Measurements from ENCODE around the gene CDH16. TPM values are rescaled to one million over a fixed set of nuclear protein-coding genes. Genes with fewer than 3 reads are reported as not detected.
"Not testable (repeated sequence)": the region's sequence is repeated elsewhere in the genome, so short reads cannot be mapped to it uniquely, and the experiment has no call there.

CDH16 gene
- total RNA-seq, 1 donor from 2014 or later: 8.7 TPM

DNA sequence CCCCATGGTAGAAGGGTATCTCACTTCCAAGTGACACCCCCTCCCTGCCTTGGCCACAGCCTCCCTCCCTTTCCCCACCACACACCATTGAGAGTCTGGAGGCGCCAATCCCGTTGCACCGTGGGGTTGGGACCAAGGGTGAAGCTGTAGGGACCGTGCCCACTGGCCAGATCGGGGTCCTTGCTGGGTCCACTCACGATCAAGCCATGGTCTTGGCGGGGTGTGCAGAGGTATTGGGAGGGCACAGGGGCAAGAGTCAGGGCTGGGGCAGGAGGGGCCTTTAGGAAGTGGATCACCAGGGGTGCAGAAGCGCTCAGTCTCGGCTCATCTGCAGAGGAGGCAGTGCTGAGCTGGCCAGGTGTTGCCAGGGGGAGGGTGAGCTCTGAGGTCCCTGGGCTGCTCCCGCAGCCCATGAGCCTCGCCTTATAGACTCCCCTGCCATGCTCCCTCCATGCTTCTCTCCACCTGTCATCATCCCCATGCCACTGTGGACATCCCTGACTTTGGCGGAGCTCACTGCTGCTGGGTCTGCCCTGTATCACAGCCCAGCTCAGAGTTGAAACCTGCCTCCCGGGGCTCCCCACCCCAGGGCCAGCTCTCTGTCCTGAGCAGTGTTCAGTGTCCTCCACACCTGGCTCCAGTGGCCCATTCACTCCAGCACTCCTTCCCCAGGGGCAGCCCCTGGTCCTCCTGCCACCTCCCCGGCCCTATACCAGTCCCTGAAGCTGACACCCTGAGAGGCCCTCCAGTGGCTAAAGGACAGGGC, 8.3 kb downstream of the CDH16 start:
- no peak for DNase-seq (ENCODE audit: low spot score)

DNA sequence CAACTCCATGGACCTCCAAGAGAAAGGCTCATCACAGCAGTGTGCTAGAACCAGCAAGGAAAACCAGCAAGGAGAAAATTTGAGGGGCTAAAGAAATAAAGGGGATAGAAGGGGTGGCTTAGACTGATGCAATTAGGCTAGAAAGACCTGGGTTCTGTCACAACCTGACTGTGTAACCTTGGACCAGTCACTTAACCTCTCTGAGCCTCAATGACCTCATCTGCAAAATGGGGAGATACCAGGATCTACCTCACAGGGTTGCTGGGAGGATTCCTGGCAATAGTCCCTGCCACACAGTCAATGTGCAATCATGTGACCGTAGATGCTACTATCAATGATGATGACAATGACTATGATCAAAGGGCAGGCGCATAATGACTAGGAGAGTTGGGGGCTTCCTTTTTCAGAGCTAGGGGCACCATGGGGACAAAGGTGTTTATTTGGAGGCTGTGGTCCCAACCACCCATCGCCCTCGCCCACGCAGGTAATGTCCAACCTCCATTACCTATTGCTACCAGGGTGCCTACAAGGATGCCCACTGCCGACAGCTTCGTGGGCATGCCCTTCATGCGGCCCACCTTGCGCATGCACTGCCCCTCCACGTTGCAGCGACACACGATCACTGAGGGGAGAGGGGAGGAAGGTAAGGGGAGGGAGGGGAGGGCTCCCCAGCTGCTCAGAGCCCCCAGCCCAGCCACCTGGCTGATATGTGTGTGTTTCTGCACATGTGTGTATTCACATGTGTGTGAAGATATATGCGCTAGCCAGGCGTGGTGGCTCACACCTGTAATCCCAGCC, 9.7 kb downstream of the CDH16 start:
- DNase-seq (ENCODE audit: low spot score): no peak

GRCh38 chr16:66908116-66908515, 10.6 kb downstream of the CDH16 start:
- DNase-seq (ENCODE audit: low spot score): no peak

DNA sequence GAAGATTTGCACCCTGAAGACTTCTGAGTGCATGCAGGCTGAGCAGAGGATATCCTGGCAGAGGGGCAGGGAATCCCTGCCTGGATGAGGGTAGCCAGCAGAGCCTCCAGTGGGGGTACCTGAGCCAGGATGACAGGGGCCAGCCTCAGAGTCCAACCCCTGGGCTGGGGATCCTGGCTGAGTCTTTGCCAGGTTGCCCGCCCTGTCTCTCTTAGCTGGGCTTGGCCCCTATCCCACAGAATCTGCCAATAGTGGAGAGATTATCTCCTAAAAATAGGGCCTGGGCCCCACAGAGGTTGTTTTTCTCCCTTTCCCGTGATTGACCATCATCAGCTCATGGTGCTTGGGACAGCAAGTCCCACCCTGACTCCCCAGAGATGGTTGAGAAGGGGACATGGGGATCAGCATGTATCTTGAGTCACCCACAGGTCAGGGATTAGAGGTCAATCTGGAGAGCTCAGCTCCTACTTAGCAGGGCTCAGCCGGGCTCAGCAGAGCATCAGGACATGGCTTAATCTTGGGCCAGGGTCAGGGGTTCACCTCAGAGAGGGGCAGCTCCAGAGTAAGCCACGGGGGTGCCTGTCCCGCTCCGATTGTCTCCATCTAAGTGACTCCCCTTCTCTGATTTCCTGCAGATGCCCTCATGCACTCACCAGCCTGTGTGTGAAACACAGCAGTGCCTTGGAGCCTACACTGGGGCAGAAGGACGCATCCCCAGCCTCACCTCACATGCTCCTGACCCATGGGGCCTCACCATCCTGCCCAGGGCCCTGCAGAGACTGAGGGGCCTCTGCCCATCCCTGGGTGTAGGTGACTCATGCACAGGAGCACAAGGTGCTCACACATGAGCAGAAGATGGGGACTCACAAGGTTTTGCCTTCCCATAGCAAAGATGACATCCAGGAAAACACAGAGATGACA, 11.5 kb downstream of the CDH16 start:
- DNase-seq (ENCODE audit: low spot score): no peak

- peak; percentile 85 for DNase-seq (ENCODE audit: low spot score)
These were observed 12.8 kb downstream of the CDH16 start for GRCh38 chr16:66905633-66906539.

DNA sequence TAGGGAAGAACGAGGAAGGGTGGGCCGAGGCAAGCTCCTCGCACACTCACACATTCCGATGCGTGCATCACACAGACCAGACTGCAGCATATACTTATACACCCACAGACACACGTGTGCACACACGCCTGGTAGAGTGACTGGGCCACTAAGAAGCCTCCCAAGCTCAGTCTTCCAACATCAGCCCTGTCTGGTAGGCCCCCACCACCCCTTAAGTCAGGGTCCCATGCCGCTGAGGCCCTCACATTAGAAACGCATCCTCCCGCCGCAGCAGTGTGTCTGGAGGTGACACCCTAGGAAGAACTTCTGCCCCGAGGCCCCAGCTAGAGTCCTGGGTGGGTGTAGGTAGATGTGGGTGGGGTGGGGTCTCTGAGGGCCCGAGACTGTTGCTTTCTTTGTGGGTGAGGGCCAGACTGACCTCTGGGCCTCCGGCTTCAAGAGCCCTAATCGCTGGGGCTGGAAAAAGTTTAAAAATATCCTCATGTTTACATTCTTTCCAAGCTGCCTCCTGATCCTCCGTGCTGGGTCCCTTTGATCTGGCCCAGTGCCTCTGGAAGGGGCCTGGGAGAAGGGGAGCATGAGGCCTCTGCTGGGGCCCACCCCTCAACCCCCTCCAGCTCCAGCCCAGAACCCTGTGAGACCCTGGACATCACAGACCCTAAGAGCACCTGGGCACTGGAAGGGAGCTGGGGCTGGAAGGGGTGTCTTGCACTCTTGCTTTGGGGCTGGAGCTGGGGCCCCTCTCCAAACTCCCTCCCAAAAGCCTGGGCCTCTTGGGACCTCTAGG, 13.6 kb downstream of the CDH16 start:
- no peak for DNase-seq (ENCODE audit: low spot score)

DNA sequence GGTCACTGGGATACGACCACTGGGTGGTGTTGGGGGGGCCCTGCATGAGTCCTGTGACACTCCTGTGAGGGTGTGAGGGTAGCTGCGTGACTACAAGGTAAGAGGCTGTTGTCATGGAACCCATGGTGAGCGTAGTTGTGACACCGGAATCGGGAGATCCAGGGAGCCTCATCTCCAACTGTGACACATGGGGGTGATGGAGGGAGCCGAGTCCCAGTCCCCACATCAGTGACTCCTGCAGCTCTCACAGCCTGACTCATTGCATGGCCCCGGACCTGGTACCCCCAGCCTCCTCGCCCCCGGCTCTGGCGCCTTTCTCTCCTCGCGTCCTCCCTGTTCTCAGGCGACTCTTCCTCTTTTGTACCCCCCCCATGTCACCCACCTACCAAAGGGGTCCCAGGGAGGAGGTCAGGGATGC, 14.2 kb downstream of the CDH16 start:
- DNase-seq (ENCODE audit: low spot score): no peak

DNA sequence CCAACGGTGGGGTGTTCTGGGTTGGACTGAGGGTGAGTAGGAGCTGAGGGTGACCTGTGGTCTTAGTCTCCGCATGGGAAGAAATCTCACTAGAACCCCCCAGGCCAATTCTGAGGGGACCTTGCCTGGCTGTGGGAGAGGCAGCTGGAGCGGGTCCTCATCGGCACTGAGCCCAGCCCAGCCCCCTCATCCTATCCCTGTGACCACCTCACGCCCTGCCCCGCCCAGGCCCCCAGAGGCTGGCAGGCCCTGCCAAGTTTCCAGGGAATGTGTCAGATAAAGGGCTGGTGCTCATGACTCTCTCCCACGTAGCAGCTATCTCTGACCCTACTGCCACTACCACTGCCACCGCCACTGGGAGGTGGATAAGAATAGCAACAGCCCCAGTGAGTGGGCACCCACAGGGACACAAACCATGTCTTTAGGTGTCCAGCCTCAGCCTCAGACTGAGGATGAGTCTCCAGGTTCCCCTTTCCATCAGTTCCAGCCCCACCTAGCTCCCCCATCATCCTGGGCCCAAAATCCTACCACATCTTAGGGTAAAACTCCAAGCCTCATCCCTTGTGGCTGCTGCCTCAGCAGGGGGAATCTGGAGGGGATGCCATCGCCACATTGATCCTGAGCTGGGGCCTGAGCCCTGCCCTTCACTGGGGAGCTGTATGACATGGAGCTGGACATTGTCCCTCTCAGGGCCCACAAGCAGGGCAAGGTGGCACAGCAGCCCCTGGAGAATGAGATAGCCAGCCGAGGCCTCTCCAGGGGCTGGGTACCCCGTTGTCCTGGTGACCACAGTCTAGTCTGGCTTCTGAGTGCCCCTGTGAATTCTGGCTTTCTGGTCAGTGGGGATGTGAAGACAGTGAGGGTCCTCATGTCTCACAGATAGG, 14.9 kb downstream of the CDH16 start:
- DNase-seq (ENCODE audit: low spot score): no peak

GRCh38 chr16:66902648-66903543, 15.8 kb downstream of the CDH16 start:
- no peak for DNase-seq (ENCODE audit: low spot score)

GRCh38 chr16:66901626-66902025, 17.1 kb downstream of the CDH16 start:
- no peak for DNase-seq (ENCODE audit: low spot score)

DNA sequence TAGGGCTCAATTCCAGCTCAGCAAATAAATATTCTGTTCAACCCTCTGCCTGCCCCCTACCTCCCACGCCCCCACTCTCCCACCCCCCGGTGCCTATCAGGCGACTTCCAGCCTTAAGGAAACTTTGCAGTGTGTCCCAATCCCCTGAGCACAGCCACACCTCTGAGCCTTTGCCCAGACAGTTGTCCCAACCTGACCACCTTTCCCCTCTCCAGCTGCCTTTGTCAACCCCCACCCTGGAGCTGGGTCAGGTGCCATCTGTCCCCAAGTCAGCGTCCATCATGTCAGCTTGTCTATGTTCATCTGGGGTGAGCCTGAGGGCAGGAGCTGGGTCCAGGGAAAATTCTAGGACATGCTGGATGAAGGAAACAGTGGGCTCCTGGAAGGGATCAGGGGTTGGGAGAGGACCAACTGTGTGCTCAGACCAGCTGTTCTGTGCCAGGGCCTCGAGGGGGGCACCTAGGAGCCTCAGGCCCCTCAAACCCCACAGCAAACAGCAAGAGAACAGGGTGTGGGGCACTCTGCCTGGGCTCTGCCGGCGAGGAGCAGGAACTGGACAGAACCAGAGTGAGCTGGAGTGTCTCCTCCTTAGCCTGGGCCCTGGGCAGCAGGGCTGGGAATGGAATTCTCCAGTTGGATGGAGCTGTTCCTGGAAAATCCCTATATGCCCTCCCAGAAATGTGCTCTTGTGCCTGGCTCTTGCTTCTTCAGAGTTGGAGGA, 17.8 kb downstream of the CDH16 start:
- DNase-seq (ENCODE audit: low spot score): peak; percentile 69

DNA sequence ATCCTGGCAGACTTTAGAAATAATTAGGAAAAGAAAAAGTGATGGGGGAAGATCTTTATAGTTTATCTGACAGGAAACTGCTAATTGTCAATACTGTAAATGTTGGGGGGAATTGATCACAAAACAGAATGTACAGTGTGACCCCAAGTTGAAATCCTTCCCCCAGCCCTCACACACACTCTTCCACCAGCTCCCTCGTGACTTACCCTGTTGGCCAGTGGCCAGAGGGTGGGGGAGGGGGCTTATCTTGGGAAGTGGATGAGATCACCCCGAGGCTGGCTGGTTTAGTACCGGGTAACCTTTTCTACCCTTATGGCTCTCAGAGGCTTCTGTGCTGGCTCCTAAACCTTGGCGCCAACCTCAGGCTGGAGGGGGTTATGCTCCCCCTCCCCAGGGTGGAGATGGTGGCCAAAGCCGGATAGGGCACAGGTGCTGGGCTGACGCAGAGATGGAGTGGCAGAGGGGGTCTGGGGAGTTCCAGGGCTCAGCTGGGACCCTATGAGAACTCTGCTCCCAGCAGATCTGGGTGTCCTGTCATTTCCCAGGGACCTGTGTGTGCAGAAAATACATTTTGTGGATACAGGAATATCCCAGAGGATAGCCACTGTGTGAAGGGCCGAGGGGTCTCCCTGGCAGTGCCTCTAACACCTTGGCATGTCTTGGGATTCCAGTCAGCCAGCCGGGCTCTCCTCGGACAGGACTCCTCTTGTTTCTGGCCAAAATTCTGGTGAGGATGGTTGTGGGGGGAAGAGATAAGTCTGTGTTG, 18.6 kb downstream of the CDH16 start:
- peak; percentile 89 for DNase-seq (ENCODE audit: low spot score)

DNA sequence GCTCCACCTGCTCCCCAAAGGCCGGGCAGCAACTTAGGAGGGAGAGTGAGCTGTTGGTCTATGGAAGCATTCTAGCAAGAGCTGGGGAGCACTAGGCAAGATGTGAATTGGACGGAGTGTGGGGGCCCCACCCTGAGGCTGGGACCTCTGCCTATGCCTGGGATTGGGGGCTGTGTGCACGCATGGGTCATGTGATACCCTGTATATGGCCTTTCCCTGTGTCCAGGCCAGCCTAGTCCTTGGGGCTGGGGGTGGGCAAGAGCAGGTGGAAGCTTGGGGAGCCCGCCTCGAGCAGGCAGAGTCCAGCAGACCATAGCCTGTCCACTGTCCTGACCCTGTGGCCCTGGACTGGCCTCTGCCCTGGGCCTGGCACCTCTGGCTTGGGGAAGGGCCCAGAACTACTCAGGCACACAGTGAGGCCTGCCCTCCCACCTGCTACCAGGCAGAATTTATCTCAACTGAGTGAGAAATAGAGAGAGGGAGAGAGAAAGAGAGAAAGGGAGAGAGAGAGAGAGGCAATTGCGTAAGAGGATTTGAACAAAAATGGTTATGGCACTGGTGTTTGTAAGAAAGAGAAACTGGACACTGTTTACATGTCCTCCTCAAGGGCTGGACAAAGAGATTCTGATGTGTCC, 19.3 kb downstream of the CDH16 start:
- no peak for DNase-seq (ENCODE audit: low spot score)

DNA sequence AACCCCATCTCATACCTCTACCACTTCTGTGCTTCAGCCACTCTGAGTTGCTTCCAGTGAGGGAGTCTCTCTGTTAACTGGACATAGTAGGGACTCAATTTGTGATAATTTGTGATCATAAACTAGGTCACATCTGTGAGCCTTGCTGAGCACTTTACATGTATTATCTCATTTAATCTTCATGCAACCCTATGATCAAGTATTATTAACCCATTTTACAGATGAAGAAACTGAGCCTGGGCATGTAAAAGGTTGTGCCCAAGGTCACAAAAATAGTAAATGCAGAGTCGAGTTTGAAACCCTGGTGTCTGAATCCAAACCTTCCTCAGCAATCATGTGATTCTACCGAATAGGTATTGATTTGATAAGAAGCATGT, 19.8 kb downstream of the CDH16 start:
- no peak for DNase-seq (ENCODE audit: low spot score)

GRCh38 chr16:66898207-66898606, 20.5 kb downstream of the CDH16 start:
- DNase-seq (ENCODE audit: low spot score): peak; percentile 52

- DNase-seq (ENCODE audit: low spot score): not testable (repeated sequence)
These were observed 22.0 kb downstream of the CDH16 start for GRCh38 chr16:66896682-66897081.

All from mucosa of gallbladder (tissue), 1 donor.